Limb (tissue), 2 donors: ENCODE data around the gene ITGAL.
"Not testable (repeated sequence)": the region's sequence is repeated elsewhere in the genome, so short reads cannot be mapped to it uniquely, and the experiment has no call there.

Experiments used
- DNase-seq, 2 donors: peaks; one replicate each; pipeline ENCODE4 v3.0.0-alpha.2; 2016; ENCODE audit errors: extremely low spot score in 2 of 2

The ITGAL gene

DNA sequence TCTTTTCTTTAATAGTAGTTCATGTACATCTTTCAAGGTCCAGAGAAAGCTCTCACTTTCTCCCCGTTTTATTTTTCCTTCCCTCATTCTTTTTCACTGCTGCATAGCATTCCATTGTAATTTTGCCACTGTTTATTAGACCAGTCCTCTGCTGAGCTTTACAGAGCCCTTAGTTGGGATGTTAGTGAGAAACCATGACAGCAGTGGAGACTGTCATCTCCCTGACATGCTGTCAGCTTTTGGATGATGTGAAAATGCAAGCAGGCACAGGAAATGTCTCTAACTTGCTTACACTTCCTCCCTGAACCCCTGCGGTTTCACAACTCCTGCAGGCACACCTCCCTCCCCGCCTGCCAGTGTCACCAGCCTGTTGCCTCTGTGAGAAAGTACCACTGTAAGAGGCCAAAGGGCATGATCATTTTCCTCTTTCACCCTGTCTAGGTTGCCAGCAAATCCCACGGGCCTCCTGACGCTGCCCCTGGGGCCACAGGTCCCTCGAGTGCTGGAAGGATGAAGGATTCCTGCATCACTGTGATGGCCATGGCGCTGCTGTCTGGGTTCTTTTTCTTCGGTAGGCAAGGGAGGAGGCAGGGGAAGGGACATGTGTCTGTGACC is at the start of gene ITGAL:
TSS of gene ITGAL (plus strand) at position 415 of the 615 bp plus-strand sequence. CDS start at position 511, 96 bp downstream.
- DNase-seq: no peak

GRCh38 chr16:30428055-30428454 is 44.5 kb upstream of the ITGAL start:
- DNase-seq: no peak

DNA sequence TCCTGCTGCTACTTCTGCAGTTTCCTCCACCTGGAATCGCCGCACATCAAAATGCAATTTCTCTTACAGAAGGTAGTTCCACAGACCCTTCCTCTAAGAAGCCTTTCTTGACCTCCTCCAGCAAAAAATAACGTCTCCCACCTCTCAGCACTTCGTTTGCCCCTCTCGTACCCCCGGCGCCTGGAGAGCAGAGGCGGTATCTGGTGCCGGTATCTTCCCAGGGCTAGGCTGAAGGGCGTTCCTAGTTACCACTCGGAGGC is 43.2 kb upstream of the ITGAL start:
- DNase-seq: no peak

DNA sequence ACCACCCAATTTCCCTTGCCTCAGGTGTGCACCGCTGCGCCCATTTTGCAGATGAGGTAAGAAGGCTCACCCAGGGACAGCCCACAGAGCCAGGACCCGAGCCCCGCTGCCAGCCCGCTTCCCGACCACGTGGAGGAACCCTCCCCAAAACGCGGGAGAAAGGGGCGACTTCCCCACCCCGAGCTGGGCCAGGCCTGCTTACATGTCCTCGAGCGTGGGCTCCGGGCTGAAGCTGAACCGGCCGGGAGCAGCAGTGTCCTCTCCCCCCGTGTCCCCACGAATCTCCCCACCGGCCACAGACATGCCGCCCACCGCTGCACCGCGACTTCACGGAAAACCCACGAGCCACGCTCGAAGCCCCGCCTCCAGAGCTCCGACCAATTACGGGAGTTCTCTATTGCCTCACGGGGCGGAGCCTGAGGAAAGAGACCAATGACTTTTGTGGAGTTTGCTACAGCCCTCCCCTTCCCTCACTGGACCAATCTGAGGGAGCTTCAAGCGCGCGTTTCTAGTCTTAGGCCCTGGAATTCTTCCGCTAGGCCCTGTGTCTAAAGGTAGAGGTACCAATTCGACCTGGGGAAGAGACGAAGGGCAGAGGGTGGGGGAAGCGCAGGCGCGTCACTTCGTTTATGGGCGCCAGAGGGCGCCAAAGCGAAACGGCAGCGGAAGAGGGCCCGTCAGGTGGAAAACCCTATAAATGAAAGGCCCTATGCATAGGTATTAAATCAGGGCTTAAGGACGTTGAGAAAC is 42.7 kb upstream of the ITGAL start, which contains the start of gene DCTPP1:
TSS of gene DCTPP1 (minus strand) at position 353 of the 750 bp plus-strand sequence. CDS start at position 303, 50 bp downstream.
- DNase-seq: peak; percentile 92 to 98

- DNase-seq: no peak
Observed at GRCh38 chr16:30430428-30430970, 42.0 kb upstream of the ITGAL start.

DNA sequence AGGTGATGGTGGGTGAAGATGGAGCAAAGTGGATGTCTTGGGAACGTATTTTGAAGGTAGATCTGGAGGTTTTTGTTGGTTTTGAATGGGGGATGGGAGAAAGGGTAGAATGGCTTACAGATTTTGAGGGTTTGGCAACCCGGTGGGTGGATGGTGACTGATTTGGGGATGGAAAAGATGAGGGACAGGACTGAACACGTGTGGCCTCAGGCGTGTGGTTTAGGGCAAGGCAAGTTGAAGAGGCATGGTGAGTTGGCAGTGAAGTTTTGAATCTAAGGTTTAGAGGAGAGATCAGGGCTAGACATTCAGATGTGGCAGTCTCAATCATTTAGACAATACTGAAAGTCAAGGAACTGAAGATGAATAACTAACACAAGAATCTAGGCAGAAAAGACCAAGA is 37.7 kb upstream of the ITGAL start:
- no peak for DNase-seq

DNA sequence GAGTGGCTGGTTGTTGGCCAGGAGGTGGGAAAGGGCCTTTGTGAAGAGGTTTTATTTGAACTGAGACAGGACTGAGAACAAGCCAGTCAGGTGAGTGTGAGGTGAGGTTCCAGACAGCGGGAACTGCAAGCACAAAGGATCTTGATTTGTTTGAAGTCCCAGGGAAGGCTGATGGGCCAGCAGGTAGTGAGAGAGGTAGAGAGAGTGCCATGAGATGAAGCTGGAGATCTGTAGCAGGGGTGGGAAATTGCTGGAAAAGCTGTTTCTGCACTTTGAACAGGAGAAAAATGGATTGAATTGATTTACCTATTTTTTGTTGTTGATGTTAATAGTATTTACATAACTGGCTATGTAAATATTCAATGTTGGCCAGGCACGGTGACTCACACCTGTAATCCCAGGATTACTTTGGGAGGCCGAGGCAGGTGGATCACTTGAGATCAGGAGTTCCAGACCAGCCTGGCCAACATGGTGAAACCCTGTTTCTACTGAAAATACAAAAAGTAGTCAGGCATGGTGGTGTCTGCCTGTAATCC is 35.0 kb upstream of the ITGAL start:
- no peak for DNase-seq

DNA sequence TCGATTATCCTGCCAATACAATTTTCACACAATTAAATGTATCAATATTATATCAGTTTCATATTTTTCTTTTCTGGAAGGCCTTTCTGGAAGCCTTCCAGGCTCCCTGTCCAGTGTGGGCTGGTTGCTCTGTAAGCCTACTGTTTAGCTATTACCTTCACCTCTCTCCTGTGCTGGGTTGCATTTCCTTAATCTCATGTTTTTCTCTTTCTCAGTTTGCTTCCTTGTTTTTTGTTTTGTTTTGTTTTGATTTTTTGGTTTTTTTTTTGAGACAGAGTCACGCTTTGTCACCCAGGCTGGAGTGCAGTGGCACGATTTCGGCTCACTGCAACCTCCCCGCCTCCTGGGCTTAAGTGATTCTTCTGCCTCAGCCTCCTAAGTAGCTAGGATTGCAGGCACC is 33.7 kb upstream of the ITGAL start:
- DNase-seq: no peak

DNA sequence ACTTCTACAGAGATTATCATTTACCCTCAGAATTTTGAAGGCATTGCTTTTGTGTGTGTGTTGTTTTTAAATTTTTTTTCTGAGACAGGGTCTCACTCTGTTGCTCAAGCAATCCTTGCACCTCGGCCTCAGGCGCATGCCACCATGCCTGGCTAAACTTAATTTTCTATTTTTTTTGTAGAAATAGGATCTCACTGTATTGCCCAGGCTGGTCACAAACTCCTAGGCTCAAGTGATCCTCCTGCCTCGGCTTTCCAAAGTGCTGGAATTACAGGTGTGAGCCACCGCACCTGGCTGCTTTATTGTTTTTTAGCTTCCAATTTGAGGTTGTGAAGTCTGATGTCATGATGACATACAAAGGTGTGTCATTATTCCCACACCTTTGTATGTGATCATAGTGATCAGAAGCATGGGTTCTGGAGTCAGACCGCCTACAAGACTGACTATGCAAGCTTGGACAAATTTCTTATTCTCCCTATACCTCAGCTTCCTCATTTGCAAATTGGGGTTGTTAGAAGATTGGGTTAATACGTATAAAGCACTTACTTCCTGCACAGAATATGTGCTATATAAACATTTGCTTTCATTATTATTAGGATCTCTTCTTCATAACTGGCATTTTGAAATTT is 32.7 kb upstream of the ITGAL start:
- no peak for DNase-seq

- DNase-seq: no peak
Observed at GRCh38 chr16:30443631-30444030, 28.9 kb upstream of the ITGAL start.

DNA sequence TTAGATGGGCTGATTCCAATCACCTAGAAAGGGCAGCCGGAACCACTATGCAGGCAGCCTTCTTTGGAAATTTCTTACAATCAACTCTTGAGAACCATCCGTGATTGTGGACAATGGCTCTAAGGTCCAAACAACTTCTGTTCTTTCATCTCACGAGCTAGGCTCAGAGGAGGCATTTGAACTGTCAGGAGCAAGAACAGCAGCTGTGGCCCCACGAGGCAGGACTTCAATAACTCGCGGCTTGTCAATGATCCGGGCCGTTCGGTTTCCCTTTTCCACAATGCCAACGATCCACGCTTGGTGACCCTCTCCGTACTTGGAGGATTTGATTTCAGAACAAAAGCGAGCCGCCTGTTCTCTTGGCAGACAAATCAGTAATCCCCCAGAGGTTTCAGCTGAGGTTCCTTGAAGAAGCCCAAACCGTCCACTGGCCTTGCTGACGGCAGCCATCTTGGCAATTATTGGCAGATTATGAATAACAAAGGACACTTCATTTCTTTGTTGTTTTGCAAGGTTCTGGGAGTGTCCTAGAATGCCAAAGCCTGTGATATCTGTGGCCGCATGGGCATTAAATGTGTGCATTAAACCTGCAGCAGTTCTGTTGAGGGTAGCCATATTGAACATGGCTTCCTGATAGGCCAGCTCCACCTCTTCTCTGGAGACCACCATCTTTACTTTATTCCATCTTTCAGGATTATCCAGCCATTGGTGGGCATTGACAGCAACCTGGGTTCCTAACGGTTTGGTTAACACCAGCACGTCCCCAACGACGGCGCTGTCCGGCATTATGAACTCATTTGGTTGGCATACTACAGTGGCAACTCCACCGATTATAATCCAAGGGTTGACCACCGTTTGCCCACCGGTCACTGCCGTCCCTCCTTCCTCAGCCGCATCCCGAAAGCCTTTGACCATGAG is 28.1 kb upstream of the ITGAL start:
- DNase-seq: no peak

- no peak for DNase-seq
Observed at GRCh38 chr16:30445149-30445407, 27.5 kb upstream of the ITGAL start.

GRCh38 chr16:30445408-30446202 is 26.9 kb upstream of the ITGAL start, which contains the start of gene SEPHS2:
Gene SEPHS2 (minus strand): TSS chr16:30445874. CDS start chr16:30445727, 147 bp downstream.
- peak; percentile 94 to 97 for DNase-seq

DNA sequence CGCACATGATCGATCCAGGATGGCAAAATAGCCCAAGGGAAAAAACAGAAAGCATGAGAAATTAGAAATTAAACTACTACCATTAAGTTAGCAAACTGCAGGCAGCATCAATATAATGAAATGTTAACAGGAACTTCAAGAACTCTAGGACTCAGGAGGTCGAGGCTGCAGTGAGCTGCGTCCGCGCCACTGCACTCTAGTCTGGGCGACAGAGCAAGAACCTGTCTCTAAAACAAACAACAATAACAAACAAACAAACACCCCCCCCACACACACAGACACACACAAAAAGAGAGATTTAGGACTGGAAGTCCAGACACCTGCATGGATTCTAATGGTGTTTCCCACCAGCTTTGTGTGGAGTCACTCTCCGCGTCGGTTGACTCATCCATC is 26.3 kb upstream of the ITGAL start:
- DNase-seq: no peak

GRCh38 chr16:30447512-30448226 is 24.9 kb upstream of the ITGAL start:
- no peak for DNase-seq

GRCh38 chr16:30449116-30449435 is 23.5 kb upstream of the ITGAL start:
- no peak for DNase-seq

DNA sequence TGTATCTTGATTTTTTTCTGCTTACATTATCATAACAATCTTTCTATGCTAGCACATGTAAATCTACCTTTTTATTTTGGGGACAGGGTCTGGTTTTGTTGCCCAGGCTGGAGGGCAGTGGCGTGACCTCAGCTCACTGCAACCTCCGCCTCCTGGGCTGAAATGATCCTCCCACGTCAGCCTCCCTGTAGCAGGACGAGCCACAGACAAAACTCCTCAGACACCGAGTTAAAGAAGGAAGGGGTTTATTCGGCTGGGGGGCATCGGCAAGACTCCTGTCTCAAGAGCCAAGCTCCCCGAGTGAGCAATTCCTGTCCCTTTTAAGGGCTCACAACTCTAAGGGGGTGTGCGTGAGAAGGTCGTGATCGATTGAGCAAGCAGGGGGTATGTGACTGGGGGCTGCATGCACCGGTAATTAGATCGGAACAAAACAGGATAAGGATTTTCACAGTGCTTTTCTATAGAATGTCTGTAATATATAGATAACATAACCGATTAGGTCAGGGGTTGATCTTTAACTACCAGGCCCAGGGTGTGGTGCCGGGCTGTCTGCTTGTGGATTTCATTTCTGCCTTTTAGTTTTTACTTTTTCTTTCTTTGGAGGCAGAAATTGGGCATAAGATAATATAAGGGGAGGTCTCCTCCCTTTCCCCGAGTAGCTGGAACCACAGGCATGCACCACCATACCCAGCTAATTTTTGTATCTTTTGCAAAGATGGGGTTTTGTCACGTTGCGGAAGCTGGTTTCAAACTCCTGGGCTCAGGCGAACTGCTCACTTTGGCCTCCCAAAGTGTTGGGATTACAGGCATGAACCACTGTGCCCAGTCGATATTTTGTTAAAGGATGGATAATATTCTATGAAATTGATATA is 19.6 kb upstream of the ITGAL start:
- not testable (repeated sequence) for DNase-seq

DNA sequence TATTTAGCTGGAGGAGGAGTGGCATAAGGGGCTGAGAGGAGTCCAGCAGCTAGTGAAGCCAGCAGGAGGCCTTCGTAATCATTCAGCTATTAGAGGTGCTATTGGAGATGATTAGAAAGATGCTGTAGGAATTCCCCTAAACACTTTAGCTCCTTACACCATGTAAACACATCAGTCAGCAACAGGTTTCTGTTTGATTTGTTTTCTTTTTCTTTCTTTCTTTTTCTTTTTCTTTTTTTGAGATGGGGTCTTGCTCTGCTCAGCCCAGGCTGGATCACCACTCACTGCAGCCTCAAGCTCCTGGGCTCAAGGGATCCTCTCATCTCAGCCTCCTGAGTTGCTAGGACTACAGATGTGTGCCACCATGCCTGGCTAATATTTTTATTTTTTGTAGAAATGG is 16.2 kb upstream of the ITGAL start:
- DNase-seq: no peak

GRCh38 chr16:30457256-30457655 is 15.3 kb upstream of the ITGAL start:
- no peak for DNase-seq
